Activated T-cell treated with anti-CD3 and anti-CD28 coated beads, Interleukin-2, amount 50 U/mL, for 1 hour (primary cell): ENCODE results near the gene PALB2.

Experiments used
- DNase-seq: peaks from one replicate; pipeline ENCODE4 v3.0.0-alpha.2; 2020

Gene PALB2

DNA sequence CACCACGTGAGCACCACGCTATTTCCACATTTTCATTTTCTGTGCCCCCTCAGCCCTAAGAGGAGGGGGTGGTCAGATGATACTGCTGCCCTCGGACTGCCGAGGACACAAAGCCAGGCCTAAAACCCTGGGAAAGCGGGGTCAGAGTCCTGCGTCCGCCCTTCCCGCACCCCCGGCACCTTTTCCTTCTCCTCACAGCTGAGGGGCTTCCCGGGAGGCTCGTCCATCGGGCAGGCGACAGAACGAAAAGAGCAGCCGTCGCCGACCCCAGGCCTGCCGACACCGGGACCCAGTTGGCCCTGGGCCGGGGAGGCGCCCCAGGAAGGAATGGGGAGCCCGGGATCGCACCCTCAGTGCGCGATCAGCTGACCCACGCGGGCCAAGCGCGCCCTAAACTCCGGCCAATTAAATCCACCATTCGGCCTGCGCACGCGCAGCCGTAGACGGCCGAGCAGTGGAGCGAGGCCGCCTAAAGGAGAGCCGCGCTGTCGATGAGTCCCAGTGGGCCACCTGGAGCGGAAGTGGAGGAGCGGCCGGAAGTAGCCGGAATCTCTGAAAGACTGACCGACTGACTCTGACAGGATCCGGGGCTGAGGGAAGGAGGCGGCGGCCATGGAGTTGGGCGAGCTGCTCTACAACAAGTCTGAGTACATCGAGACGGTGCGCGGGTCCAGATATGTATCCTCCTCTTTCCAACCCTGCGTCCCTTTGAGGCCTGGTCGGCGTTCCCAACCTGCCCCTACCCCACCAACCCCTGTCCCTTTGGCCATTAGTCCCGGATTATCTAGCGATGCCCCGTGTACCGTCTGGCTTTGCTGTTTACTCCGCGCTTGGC lies at the start of gene PALB2, which contains the start of gene DCTN5:
Gene PALB2, minus strand, starts transcription at position 380 of the 835 bp plus-strand sequence. Its CDS starts 153 bp downstream, at position 227.
Gene DCTN5, plus strand, starts transcription at position 536 of the 835 bp plus-strand sequence. Its CDS starts 77 bp downstream, at position 613.
- peak; percentile 81 for DNase-seq

DNA sequence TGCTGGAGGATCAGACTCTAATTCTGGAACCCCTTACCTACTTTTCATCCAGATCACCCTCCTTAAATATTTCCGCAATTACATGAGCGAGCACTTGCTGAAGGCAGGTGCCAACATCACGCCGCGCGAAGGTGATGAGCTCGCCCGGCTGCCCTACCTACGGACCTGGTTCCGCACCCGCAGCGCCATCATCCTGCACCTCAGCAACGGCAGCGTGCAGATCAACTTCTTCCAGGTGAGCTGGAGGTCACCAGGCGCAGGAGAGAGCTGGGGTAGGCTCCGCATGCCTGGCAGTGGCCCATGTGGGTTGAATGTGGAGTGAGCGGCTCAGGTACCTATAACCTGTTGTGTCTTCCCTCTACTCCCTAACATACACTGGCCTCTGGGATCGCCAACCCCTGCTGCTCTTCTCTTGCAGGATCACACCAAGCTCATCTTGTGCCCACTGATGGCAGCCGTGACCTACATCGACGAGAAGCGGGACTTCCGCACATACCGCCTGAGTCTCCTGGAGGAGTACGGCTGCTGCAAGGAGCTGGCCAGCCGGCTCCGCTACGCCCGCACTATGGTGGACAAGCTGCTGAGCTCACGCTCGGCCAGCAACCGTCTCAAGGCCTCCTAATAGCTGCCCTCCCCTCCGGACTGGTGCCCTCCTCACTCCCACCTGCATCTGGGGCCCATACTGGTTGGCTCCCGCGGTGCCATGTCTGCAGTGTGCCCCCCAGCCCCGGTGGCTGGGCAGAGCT lies 48.5 kb upstream of the PALB2 start:
- no peak for DNase-seq

DNA sequence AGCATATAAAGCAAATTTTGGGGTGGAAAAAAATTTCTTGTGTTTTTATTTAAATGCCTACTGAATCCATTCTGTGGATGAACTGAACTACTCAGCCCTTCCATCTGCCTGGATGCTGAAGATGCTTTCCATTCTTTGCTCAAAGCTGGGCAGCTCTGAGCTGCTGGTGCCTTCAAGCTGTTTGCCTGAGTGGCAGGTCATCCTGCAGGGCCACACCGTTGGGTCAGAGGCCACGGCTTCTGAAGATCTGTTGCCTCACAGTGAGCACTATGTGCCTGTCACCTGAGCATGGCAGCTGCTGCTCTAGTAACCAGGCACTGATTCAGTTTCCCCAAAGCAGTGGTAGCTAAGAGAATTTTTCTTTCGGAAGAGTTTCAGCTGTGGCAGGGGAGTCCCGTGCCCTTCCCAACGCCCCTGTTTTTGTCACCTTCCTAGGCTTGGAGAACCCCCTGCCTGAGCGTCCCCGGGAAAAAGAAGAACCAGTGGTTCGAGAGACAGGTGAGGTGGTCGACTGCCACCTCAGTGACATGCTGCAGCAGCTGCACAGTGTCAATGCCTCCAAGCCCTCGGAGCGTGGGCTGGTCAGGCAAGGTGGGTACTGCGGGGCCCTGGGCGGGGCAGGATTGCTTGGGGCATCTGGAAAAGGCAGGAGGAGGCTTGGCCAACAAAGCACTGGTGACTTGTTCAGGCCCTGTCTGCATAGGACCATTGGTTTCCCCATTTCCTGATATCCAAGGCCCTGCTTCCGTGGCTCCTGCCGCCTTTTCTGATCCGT lies 46.1 kb upstream of the PALB2 start:
- DNase-seq: no peak

DNA sequence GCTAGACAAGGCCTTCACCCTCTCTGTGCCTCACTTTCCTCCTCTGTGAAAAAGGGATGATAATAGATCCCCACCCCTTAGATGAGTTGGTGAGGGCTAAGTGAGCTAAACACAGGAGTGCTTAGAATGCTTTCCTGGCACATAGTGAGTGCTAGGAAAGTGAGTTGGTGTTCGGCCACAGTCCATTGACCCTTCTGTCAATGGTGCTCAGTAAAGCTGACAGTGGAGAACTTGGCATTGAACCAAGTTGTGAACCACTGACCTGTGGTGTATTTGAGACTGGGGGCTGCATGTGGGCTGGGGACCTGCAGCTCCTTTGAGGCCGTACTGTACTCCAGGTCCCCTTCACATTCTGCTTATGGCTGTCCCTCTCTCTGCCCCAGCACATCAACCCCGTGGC lies 42.4 kb upstream of the PALB2 start:
- no peak for DNase-seq

DNA sequence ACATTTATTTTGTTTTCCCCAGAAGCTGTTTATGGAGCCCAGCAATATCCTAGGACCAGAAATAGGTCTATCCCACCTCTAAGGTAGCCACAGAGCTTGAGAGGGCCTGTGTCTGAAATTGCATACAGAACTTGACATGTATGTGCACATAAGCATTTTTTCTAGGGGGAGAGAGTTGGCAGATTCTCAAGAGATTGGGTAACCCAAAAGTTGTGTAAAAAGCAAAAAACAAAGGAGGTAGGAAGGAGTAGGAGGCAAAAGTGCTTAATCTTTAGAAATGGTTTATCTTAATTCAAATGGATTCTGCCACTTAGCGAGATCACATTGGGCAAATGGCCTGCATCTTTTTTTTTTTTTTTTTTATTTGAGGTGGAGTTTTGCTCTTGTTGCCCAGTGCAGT lies 41.1 kb upstream of the PALB2 start:
- DNase-seq: no peak

DNA sequence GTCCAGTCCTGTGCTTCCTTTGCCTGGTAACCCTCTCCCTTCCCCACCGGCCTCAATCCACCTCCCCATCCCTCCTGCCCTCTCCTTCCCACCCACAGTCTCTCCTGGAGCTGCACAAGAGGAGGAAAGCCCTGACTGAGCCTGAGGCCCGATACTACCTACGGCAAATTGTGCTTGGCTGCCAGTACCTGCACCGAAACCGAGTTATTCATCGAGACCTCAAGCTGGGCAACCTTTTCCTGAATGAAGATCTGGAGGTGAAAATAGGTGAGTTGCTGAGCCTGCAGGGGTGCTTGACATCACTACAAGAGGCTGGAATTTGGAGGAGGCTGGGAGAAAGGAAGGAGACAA lies 38.9 kb upstream of the PALB2 start:
- DNase-seq: no peak

DNA sequence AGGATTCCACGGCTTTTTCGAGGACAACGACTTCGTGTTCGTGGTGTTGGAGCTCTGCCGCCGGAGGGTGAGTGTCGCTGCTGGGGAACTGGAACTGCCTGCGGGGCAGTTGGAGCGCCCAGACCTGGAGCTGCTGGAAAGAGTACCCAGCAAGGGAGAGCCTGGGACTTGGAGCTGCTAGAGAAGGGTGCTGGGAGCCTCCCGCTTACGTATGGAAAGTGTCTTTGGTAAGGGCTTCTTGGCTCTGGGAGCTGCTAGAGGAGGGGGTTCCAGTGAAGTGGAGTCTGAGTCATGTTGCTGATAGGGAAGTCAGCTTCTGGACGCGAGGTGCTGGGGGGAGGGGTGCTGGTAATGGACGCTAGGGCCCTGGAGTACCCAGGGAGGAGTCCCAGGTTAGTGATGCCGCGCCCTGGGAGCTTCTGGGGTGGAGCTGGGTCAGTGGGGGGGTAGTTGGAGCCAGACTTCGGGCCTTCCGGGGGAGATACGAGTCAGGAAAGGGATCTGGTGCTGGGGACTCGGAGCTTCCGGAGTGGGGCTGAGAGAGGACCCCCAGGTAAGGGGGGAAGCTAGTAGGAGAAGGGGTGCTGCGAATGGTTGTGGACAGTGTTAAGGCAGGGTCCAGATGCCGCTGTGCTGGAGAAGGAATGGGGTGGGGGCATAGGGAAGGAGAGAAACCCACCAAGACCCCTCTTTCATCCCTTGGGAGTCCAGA lies 38.3 kb upstream of the PALB2 start:
- DNase-seq: no peak

DNA sequence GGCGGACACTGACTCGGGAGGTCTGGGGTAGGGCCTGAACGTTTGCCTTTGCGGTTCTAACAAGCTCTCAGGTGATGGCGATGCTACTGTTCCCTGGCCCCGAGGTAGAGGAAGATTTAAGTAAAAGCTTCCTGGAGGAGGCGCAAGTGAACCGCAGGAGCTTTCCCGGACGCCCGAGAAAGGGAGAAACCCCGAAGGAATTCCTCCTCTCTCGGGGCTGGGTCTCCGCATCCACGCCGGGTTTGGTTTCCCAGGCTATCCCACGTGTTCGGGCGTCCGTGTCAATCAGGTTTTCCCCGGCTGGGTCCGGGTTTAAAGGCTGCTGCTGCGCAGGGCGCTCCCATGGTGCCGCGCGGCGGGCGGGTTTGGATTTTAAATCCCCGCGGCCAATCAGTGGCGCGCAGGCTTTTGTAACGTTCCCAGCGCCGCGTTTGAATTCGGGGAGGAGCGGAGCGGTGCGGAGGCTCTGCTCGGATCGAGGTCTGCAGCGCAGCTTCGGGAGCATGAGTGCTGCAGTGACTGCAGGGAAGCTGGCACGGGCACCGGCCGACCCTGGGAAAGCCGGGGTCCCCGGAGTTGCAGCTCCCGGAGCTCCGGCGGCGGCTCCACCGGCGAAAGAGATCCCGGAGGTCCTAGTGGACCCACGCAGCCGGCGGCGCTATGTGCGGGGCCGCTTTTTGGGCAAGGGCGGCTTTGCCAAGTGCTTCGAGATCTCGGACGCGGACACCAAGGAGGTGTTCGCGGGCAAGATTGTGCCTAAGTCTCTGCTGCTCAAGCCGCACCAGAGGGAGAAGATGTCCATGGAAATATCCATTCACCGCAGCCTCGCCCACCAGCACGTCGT lies 37.5 kb upstream of the PALB2 start, which contains the start of gene PLK1:
Gene PLK1, plus strand, starts transcription at position 460 of the 844 bp plus-strand sequence. Its CDS starts 44 bp downstream, at position 504.
- peak; percentile 72 for DNase-seq

DNA sequence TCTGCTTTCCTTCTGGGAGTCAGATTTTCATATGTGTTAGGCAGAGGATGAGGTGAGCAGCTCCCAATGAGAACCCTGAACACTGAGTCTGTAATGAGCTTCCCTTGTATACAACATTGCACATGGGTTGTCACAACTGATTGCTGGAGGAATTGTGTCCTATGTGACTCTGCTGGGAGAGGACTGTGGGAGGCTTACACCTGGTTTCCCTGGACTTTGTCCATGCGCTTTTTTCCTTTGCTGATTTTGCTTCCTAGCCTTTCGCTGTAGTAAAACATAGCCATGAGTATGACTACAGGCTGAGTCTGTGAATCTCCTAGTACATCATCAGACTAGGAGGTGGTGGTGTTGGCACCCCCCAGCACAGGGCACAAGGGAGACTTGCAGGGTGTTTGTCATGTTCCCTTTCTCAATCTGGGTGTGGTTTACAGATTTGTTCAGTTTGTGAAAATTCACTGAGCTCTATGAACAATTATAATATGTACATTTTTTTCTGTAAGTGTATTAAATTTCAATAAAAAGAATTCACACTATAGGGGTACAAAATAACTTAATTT lies 35.9 kb upstream of the PALB2 start:
- DNase-seq: no peak

DNA sequence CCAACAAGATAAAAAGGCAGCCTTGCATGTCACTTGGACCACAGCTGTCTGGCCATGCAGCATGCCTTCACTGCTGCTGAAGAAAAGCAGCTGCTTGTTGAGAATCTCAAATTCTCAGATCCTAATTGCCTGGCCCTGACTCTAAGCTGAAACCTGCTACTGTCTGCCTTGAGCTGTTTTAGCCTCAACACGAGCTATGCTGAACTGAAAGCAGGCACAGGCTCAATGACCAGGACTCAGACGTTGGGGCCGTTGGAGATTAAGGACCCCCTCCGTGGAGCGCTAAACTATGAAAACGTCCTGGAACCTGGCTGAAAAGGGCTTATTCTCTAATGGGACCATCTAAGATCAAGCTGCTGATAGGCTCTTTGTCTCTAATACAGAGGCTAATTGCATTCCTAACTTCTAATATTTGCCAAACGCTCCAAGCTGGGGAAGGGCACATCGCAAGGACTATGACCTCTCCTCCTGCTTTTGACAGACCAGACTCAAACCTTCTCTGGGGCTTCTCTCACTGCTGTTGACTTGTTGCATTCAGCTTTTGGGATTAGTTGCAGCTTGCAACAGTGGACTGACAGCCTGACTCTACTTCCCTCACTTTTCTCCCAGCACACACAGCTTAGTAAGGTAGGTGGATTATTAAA lies 33.0 kb upstream of the PALB2 start:
- DNase-seq: no peak

DNA sequence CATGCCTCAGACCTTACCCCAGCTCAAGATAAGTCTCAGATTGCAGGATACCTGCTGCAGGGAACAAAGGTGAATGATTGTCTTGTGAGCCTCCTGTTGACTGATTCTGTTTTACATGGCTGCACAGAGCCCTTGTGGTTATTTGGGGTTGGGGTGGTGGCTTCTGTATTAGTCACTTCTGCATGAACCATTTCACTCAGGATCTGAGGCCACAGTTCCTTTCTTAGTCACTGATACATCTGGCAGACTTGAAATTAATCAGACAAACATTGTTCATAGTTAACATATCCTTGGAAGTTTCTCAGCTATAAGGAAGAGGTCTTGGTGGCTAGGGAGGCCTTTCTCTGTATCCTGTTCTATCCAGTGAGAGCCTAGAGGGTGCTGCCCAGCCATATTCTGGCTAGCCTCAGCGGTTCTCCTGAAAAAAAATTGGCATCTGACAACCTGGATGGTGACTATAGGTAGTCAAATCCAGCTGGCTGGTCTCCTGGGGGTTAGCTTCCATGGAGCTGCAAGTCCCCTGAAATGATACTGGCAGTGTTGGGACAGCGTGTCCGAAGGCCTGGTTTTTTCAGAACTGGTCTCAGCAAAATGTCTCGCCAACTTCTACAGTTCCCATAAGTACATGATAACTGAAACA lies 29.1 kb upstream of the PALB2 start:
- DNase-seq: no peak

DNA sequence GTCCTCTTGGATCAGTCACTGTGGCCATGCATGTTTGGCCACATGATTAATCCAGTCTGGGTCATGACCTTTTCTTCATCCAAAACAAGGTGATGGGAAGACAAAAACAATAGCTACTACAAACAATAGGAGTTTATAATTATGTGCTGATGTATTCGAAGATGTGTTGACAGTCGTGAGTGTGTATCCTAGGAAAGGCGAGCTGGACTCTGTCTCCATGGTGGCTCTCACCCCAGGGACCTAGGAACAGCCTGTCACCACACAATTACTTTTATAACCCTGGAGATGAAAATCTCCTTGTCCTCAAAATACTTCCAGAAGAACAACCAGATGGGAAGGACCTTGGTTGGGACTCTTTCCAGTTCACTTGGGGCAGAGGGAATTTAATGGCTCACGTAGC lies 27.8 kb upstream of the PALB2 start:
- no peak for DNase-seq

DNA sequence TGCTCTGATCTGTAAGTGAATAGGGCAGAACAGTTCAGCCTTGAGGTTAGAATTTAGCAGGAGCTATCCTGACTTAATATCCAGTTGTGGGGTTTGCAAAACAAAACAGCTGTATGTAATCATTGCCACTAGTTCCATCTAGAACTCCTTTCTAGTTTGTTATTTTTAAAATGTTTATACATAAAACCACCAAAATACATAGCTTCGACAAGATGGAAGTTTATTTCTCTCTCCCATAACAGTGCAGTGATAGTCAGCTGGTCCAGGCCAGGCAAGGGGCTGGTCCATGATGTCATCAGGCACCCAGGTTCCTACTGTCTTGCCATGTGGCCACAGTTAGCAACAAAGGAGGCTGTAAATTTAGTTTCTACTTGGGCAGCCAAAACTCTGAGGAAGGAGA lies 27.1 kb upstream of the PALB2 start:
- no peak for DNase-seq

DNA sequence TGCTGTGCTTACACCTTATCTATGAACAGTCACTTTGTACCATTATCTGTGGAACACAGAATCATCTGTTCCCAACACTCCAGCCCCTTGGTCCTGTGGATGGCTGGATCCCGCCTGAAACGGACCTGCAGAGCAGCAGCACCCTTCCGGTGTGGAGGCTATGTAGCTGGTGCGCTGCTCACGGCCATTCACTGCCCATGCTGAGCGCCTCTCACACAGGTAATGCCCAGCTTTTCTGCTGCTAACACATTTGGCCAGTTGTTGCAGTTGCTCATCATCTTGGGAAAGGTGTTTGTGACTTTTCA lies 26.2 kb upstream of the PALB2 start:
- DNase-seq: no peak

DNA sequence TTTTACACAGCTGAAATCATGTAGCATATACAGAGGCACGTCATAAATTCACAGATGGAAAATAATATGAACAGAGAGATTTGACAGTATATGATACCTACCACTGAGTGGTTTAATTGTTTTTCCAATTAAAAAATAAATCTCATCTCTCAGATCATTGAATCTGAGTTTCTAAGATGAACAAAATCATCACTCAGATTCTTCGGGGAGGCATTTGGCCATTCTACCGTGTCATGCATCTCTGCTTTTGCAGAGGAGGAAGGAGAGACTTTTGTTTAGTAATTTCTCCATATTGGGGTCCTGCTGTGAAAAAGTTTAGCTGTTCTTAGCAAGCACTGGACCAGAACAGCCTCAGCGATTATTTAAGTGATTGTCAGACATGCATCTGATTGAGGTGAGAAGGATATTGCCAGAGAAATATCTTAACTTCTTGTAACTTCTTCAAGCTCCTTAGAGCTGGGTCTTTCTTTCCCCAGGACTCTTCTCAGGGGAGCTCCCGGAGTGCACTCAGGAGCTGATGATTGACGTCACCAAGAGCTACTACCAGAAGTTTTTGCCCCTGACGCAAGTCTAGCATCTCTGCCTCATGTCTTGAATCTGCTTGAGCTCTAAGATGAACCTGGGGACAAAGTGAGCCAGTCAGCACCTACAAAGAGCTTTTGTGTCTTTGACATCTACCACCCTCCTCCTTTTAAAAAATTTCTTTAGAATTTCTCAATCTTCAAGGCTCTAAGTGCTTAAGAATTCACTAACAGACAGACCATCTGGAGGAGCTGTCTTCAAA lies 25.7 kb upstream of the PALB2 start:
- DNase-seq: no peak

DNA sequence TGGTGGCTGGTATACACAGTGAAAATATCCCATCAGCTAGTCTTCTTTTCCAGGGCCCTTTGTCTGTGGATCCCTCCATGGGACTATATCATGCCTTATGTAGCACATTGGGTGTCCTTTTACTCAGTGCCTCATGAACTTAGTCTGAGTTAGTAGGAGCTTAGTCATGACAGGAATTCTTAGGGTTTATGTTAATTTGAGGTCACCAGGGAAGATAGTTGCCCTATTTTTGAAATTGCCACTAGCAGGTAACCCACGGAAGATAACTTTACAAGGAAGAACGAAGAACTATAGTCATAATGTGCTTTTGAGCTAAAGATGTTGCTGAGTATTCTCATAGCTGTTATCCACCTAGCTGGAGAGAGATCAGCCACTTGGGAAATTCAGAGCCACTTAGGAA lies 22.8 kb upstream of the PALB2 start:
- no peak for DNase-seq

DNA sequence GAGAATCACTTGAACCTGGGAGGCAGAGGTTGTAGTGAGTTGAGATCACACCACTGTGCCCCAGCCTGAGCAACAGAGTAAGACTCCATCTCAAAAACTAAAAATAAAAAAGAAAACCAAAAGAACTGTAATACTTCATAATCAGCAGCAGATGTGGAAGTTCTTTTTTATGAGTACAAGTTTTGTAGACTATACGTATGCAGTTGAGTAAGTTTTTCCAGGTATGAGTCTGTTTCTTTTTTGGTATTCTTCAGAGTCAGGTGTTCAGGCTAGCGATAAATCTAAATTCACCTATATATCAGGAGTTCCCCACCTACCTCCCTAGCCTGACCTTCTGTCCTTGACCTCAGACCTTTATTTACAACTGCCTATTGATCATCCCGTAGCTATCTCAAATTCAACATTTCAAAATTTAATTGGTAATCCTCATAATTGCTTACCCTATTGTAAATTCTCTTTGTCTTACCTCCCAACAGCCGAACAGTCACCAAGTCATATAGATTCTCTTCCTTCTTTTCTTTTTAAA lies 10.9 kb upstream of the PALB2 start:
- no peak for DNase-seq

DNA sequence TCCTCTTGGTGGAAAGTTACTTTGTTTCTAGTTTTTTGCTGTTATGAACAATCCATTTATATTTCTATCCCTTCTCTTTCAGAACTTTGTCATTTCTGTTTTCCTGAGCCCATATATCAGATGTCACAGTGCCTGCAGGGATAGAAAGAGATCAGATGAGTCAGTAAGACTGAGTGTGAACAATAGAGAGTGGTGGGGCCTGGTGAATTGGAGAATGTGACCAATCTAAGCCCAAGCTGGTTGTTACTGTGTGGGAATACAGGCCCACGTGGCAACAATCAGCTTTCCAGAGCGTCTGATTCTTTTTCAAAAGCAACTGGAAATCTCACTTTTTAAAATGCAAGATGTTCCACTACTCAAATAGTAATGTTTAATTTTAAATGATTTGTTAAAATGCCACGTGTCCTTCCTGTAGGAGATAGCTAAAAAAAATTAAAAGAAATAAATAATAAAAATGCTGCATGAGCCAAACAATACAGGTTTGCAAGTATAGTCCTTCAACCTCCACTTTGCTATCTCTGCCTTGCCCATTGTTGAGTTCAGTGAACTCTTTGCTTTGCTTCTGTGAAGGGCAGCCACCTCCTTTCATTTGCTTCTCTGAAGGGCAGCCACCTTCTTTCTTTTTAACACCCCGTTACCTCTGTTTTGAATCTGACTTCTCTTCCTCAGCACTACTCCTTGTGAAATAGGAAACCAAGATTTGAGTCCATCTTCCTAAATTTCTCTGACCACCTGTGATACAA lies 9.7 kb upstream of the PALB2 start:
- no peak for DNase-seq
